Astrocyte of the spinal cord (primary cell): ENCODE measurements around the gene ZC3H12C.

Experiments used
- DNase-seq: peaks from one replicate; pipeline ENCODE4 v3.0.0; 2011; ENCODE audit warnings: low read depth, low spot score
- H3K4me3 ChIP-seq: 2 replicates; pipeline ENCODE4 v1.5.1; 2011; ENCODE audit warnings: low read depth, mild to moderate bottlenecking, low read length, moderate library complexity
- in situ Hi-C: cut with HindIII; loops from 2 replicates; pipeline ENCODE4 v1.10.0; 2017; ENCODE audit warnings: low sequenced_read_pairs
- TF ChIP-seq, protein P1 (sequence below): IDR thresholded peaks from 2 replicates; pipeline ENCODE4 v1.5.1; 2012; ENCODE audit warnings: low read depth, mild to moderate bottlenecking, low read length, inconsistent platforms

The ZC3H12C gene

DNA sequence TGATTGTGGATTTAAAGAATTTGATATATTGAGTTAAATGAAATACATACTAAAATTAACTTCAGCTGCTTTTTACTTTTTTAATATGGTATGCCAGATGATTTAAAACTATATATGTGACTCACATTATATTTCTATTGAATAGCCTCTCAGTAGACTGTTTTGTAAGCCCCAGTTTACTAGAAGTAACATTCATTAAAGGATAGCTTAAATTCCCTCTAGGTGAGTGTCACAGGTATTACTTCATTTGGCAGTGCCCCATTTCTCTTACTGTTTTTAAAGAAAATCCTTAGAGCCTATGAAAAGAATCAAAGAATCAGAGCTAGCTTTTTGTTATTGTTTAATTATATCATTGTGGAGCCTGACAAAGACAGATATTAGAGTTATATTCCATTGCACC, 48.6 kb downstream of the ZC3H12C start:
- TF ChIP-seq, protein P1, sequence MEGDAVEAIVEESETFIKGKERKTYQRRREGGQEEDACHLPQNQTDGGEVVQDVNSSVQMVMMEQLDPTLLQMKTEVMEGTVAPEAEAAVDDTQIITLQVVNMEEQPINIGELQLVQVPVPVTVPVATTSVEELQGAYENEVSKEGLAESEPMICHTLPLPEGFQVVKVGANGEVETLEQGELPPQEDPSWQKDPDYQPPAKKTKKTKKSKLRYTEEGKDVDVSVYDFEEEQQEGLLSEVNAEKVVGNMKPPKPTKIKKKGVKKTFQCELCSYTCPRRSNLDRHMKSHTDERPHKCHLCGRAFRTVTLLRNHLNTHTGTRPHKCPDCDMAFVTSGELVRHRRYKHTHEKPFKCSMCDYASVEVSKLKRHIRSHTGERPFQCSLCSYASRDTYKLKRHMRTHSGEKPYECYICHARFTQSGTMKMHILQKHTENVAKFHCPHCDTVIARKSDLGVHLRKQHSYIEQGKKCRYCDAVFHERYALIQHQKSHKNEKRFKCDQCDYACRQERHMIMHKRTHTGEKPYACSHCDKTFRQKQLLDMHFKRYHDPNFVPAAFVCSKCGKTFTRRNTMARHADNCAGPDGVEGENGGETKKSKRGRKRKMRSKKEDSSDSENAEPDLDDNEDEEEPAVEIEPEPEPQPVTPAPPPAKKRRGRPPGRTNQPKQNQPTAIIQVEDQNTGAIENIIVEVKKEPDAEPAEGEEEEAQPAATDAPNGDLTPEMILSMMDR = no peak
- H3K4me3 ChIP-seq = no peak overlapping the region
- in situ Hi-C loops = no loop called here
- DNase-seq = no peak

DNA sequence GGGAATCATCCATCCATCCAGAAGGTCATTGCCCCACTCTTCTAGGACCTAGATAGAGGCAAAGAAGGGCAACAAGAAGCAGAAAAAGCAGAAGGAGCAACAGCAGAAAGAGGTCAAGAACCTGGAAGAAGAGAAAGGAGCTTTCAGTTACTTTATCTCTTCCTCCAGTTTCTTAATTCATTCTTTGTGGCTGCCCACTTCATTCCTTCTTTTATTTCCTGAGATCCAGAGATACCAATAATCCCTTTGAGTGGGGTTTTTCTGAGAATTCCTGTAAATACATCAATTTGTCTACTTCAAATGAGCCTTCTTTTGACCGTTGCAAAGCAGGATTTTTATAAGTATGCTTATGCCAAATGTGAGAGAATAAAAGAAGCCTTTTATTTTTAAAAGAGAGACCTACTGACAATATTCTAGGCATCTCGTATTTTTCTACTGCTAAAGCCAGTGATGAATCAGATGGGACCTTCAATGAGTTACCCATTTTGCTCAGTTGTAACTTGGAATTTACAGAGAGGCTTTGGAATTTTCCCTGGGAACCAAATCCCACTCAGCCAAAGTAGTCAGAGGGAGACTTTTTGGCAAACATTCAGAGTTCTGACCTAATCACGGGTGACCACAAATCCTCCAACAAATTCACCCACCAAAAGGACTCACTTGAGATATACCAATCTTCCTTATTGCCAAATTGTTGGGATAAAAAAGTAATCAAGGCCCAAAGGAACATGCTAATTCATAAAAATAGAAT, 54.9 kb downstream of the ZC3H12C start:
- DNase-seq = peak; percentile 78
- no peak overlapping the region for H3K4me3 ChIP-seq
- TF ChIP-seq, protein P1 = no peak
- in situ Hi-C loops = no loop called here

DNA sequence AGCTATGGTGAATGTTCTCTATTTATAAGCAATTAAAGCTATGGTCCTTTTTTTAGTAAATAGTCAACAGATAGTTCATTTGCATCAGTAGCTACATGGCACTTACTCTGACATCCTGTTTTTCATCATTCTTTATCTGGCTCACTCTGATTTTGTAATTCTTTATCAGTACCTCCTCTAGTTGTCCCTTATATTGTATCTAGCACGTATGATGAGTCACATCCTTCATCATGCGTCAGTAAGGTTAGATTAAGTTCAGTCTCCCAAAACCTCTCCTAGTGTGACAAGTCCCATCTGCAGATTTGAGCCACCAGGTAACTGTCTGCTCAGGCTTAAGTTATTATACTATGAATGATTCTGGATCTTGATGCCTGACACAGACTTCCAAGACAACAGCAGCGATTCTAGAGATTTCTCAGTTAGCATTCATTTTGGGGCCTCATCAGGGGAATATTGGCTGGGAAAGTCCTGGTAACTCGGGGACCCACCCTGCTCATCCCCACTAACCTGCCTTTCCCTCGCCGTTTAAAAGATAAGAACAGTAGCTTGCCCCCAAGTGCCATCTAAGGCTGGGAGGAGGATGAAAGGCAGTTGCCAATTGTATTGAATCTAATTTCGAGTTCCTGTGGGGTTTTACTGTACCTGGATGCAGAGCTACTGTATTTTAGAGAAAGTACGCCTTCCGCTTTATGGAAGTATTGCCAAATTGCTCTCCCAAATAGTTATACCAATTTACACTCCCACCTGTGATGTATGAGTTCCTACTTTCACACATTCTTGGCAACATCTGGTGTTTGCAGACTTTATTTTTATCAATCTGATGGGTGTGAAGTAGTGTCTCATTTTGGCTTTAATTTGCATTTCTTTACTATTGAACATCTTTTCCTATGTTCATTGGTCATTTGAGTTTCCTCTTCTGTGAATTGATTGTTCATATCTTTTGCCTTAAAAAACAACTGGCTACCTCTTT, 55.9 kb downstream of the ZC3H12C start:
- in situ Hi-C loops = no loop called here
- TF ChIP-seq, protein P1 = no peak
- no peak overlapping the region for H3K4me3 ChIP-seq
- peak; percentile 61 for DNase-seq

DNA sequence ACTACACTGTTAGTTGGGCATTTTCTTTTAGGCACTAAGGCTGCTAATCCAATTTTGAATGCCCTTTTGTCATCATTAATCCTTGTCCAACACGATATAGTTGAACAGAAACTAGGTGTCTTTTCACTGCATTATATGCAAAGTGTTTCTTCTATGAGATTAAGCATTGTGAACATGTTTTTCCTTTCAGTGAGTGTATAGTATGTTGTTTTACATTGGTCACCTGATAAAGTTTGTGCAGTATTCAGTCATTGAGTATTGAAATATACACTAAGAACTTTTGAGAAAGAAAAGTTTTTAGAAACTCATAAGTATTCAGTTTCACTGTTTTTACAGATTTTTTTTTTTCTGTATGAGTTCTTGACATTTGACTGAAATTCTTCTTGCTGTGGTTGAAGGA, 59.0 kb downstream of the ZC3H12C start:
- no peak overlapping the region for H3K4me3 ChIP-seq
- in situ Hi-C loops = no loop called here
- TF ChIP-seq, protein P1 = no peak
- no peak for DNase-seq

DNA sequence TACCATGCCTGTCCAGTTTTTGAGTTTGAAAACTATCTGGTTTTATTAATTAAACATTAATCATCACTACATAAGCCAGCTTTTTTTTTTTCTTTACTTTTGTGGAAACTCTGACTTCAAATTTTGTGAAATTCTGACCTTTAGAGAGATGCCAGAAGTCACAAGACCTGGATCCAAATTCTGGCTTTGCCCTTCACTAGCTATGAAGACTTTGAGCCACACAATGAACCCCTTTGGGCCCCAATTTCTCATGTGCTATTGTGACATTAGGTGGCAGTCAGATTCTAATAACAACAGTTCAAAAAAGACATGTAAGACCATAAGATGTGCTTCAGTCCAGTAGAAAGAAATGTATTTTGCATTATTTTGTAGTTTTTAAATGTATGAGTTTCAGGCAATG, 60.3 kb downstream of the ZC3H12C start:
- DNase-seq = no peak
- no peak overlapping the region for H3K4me3 ChIP-seq
- TF ChIP-seq, protein P1 = no peak
- in situ Hi-C loops = no loop called here

DNA sequence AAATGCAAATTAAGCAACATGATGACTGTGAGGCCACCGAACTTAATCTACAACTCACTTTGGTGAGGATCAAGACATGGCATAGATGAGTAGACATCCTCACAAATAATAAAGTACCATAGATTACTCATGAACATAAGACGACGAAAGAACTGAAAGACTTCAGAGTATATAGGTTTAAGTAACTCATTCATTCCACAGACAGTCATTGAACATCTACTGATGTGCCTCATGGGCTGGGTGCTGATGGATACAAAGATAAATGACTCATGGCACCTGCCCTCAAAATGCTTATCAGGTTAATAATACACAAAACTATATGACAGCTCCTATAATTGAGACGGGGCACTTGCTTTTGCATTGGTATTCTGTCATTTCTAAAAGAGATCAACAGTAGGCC, 63.3 kb downstream of the ZC3H12C start:
- H3K4me3 ChIP-seq = no peak overlapping the region
- TF ChIP-seq, protein P1 = no peak
- DNase-seq = no peak
- in situ Hi-C loops = no loop called here
